Right lobe of liver (tissue), 4 donors: ENCODE data around the gene TMEM240.

Source experiments
- POLR2A ChIP-seq: fragments of 450-650 bp; IDR thresholded peaks from one replicate; pipeline ENCODE4 v1.6.1; 2017; ENCODE audit warnings: antibody characterized with exemption, mild to moderate bottlenecking
- TF ChIP-seq, protein P1 (sequence below), 4 donors: fragments of 200-600 bp in 3 of 4; fragments of 450-650 bp in 1 of 4; IDR thresholded peaks; one replicate each; pipeline versions ENCODE4 v1.5.1 to v1.8.0; 2016 to 2022; ENCODE audit warnings: antibody characterized with exemption in 4 of 4, mild to moderate bottlenecking in 2 of 4
- donor health status: DM: no; HTN: no; CAD: no.
- donor health status: DM: no; HTN: no; CAD: no.
- donor health status: DM: no; HTN: yes; CAD: no.

DNA sequence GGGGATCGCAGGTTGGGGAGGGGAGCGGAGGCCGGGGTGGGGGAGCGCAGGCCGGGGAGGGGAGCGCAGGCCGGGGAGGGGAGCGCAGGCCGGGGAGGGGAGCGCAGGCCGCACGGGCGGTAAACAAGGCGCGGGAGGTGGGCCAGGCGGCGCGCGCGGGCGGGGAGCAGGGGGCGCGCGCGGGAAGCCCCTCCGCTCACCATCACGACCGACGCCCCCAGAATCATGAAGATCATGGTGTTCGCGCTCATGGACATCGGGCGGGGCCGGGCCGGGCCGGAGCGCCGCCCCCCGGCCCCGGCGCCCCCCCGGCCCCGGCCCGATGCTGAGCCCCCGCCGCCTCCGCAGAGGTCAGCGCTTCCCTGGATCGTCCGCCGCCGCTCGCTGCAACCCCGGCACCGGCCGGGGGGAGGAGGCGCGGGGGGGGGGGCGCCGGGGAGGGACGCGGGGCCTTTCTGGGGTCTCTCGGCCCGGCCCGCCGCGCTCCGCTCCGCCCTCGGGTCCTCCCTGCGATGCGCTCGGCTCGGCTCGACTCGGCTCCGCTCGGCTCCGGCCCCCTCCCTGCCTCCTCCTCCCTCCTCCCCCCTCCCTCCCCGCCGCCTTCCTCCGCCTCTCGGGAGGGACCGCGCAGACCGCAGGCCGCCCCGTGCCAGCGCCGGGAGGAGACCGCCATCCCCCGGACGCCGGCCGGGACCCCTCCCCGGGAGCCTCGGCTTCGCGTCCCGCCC is at the start of gene TMEM240:
- TF ChIP-seq, protein P1, sequence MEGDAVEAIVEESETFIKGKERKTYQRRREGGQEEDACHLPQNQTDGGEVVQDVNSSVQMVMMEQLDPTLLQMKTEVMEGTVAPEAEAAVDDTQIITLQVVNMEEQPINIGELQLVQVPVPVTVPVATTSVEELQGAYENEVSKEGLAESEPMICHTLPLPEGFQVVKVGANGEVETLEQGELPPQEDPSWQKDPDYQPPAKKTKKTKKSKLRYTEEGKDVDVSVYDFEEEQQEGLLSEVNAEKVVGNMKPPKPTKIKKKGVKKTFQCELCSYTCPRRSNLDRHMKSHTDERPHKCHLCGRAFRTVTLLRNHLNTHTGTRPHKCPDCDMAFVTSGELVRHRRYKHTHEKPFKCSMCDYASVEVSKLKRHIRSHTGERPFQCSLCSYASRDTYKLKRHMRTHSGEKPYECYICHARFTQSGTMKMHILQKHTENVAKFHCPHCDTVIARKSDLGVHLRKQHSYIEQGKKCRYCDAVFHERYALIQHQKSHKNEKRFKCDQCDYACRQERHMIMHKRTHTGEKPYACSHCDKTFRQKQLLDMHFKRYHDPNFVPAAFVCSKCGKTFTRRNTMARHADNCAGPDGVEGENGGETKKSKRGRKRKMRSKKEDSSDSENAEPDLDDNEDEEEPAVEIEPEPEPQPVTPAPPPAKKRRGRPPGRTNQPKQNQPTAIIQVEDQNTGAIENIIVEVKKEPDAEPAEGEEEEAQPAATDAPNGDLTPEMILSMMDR (IDR thresholded peaks at IDR 0.05): no peak
- TF ChIP-seq POLR2A: no peak
